Measurements from ENCODE around the gene THBS3.
A peak's percentile ranks its signal among the peaks of the same experiment; 100 is the strongest.

Gene THBS3

GRCh38 chr1:155186794-155187455 is 20.8 kb downstream of the THBS3 start:
- DNase-seq = no peak

- no peak for DNase-seq
Observed at GRCh38 chr1:155186067-155186793, 21.5 kb downstream of the THBS3 start.

DNA sequence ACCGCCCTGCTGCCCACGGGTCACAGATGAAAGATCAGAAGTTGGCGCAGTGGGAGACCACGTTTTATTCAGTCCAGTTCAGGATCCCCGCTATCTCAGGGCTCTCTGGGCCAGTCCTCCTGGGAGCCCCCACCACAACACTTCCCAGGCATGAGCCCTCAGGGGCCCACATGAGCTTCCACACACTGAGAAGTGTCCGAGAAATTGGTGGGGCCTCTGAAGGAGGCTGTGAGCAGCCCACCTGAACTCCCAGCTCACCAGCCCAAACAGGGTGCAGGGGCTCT is 22.0 kb downstream of the THBS3 start:
- no peak for DNase-seq

DNA sequence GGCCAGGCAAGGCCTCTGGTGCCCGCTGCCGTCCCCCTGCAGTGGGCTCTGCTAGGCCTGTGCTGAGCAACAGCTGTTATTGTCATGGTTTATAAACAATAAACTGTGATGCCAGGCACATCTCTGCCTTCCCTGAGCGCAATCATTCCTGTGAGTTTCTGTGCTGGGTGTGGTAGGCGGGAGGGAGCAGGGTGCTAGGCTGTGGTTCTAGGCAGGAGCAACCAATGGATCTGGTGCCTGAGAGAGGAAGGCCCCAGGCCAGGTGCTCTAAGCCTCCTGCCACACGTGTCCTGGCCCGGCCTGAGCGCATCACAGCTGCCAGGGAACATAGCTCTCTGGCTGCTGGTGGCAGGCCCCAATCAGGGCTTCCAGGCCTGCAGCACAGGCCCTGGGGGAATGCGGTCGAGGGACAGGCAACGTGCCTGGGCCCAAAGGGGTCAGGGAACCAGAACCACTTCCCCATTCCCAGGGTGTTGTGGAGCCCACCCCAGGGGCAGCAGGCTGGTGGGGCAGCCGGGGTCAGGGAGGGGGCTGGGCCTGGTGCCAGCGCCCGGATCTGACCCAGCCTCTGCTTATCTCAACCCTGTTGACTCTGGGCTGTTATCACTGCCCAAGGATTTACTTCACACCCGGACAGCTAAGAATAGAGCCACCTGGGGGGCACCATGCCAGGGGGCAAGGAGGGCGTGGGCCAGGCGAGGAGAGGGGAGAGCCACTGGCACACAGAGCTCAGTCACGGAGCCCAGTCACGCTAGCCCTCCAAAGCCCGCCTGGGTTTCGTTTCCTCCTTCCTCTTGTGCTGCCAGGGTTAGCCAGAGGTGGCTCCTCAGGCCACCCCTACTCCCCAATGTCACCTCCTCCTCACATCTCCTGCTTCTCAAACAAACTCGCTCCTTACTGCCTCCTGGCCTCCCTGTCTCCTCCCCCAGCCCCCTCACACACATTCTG is 22.6 kb downstream of the THBS3 start:
- peak; percentile 89 for DNase-seq

GRCh38 chr1:155184351-155184811 is 23.3 kb downstream of the THBS3 start:
- no peak for DNase-seq

DNA sequence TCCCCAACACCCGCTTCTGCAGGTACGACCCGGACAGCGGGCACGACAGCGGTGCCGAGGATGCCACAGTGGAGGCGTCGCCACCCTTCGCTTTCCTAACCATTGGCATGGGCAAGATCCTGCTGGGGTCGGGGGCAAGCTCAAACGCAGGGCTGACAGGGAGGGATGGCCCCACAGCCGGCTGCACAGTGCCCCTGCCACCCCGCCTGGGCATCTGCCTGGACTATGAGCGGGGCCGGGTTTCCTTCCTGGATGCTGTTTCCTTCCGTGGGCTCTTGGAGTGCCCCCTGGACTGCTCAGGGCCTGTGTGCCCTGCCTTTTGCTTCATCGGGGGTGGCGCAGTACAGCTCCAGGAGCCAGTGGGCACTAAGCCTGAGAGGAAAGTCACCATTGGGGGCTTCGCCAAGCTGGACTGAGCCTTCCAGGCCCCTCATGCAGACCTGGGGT is 23.9 kb downstream of the THBS3 start:
- no peak for DNase-seq

DNA sequence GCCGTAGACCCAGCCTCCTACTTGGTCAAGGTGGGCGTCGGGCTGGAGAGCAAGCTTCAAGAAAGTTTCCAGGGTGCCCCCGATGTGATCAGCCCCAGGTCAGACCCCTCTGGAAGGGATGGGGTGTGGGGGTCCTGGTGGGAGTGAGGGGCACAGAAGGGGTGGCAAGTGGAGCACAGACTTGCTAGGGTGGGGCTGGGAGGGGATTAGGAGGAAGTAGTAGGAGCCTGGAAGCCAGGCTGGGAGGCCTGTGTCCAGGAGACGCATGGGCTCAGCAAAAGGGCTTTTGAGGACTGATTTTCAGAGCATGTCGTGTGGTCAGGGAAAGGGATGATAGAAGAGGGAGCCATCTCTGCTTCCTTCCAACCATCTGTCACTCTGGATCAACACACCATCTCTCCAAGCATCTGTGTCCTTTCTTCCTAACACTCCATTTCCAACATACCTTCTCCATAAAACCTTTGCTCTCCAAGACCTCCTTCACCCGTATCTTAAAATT is 25.6 kb downstream of the THBS3 start:
- no peak for DNase-seq

- no peak for DNase-seq
Observed at GRCh38 chr1:155181371-155182051, 26.2 kb downstream of the THBS3 start.

- no peak for DNase-seq
Observed at GRCh38 chr1:155179112-155180031, 28.3 kb downstream of the THBS3 start.

DNA sequence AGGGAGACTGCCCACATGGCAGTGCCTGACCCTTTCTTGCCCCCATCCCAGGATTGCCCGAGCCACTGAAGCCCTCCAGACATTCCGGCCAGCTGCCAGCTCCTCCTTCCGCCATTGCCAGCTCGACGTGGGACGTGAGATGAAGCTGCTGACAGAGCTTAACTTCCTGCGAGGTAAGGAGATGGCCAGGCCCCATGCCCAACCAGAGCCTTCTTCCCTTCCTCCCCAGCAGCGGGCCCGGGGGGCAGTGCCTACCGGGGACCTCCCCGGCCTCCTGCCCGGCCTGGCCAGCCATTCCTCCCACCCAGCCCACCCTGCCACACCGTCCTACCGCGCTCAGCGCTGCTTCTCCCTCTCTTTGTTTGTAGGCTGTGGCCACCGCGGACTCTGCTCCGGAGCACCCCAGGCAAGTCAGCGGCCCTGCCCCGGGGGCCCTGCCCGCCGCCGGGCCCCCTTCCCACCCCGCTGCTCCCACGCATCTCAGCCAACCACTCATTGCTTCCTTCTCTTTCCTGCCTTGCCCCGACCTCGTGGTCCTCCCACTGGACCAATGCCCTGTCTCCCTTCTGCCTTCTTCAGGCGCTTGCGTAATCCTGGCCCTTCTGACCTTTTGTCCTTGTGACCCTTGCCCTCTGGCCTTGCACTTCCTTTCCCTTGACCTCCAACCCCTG is 29.1 kb downstream of the THBS3 start:
- peak; percentile 58 for DNase-seq

GRCh38 chr1:155177918-155178281 is 29.8 kb downstream of the THBS3 start:
- DNase-seq = no peak

DNA sequence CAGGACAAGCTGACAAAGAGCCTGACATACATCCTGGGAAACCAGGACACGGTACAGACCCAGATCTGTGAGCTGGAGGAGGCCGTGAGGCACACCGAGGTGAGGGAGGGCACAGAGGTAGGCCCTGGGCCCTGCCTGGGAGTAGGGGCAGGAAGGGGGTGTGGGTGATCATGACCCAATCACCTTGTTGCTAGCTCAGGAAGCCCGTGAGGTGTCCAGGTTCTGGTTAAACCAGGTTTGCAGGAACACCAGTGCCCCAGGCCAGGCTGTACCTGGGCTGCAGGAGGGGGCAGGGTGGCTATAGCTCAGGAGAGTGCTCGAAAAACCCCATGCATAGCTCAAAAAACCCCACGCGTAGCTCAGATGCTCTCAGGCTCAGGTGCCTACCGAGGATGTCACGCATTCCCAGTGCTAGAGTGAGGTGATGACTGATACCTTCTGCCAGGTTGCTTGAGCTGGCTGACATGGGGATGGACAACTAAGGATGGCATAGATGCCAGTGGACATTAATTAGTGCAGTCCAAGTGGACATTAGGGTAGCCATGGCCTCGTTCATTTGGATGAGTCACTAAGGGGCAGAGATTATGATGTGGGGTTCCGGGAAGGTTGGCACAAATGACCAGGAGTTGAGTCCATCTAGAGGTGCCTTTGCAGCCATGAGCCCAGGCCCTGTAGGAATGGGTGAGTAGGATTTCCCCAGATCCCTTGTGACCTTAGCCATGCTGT is 30.3 kb downstream of the THBS3 start:
- no peak for DNase-seq

GRCh38 chr1:155176544-155177071 is 31.1 kb downstream of the THBS3 start:
- DNase-seq = peak; percentile 90

DNA sequence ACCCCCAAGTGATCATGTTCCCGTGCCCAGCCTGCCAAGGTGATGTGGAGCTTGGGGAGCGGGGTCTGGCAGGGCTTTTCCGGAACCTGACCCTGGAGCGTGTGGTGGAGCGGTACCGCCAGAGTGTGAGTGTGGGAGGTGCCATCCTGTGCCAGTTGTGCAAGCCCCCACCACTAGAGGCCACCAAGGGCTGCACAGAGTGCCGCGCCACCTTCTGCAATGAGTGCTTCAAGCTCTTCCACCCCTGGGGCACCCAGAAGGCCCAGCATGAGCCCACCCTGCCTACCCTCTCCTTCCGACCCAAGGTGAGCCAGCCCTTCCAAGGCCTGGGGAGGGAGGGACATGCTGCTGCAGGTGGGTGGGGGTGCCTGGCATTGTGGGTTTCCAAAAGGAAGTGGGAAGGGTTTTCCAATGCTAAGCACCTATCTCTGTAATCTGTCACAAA is 31.7 kb downstream of the THBS3 start:
- DNase-seq = no peak

DNA sequence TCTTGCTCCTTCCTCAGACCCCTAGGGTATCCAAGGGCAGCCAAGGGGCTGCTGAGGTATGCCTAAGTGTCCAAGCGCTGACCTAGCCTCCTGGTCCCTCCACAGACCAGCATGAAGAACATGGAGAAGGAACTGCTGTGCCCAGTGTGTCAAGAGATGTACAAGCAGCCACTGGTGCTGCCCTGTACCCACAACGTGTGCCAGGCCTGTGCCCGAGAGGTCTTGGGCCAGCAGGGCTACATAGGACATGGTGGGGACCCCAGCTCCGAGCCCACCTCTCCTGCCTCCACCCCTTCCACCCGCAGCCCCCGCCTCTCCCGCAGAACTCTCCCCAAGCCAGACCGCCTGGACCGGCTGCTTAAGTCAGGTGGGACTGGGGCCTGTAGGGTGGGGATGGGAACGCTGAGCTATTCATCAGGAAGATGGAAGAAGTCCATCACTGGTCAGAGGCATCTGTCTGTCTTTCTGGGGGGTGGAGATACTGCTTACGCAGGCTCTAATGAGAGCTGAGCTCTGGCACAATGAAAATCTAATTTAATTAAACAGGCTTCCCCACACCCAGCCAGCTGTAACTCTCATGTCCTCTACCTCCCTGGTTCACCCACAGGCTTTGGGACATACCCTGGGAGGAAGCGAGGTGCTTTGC is 32.3 kb downstream of the THBS3 start:
- no peak for DNase-seq

DNA sequence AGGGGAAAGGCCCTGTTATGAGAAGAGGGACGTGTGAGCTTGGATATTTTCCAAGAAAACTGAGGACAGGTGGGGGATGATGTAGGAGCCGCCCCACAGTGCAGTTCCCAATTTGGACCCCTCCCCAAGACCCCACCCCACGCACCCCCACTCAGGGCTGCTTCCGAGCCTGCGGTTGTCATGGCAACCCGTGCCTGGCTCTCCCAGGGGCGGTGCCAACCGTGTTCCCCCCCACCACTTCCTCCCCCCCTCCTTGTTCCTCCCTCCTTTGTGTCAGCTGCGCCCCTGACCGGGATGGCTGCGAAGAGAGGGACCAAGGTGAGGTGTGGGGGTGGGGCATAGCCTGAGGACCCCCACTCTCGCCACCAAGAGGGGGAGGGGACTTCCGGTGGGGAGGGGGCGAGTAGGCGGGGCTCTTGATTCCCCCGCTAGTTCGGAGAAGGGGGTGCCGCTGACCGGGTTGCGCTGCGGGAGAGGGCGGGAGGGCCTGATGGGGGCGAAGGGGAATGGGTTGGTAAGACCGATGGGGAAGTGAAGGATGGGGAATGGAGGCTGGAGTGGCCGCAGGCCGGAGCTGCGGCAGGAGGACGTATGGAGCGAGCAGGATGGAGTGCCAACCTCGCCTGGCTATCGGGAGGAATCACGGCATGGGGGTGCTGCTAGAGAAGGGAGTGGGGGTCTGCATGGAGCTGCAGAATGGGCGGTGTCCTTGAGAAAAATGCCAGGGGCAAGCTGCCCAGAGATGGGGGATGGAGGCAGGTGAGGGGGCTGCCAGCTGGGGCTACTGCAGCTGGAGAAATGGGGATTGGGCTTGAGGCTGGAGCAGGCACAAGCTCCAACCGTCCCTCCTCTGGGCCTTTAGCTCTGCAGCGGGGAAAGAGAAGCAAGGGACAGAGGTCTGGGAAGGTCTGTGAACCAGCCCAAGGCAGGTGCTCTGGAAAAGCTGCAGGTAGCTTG is 33.1 kb downstream of the THBS3 start:
- no peak for DNase-seq

DNA sequence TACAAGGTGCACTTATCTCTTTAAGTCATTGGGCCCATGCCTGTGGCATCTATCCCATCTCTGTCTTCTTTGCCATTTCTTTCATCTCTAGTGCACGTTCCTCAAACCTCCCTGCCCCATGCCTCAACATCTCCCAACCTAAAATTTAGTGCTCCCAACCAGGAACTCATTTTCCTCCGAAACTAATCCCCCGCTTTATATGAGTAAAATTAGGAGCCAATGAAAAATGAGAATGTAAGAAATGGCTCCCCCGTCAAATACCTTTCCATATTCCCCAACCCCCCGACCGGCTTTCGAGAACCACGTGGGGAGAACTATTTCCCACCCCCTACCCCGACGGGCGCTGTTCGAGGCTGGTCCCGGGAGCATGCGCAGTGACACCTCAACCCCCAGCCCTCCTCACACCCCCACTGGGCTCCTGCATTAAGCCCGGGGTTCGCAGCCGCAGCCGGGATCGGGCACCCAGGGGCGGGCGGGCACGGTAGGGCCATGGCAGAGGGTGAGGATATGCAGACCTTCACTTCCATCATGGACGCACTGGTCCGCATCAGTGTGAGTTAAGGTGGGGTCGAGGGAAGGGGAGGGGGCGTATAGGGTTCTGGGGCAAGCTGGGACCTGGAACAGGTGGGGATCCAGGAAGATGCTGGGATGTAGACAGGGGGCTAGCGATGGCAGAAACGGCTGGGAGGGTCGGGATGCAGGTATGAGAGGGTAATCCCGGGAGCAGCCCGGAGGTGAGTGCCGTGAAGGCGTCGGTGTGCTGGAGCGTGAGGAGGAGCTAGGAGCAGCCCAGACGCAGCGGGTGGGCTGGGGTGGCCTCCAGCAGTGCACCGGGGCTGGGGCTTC is 34.0 kb downstream of the THBS3 start, which contains the start of gene TRIM46:
TRIM46 (plus strand) TSS at position 372 of the 846 bp plus-strand sequence; CDS start at position 490, 118 bp downstream.
- DNase-seq = no peak
